HepG2 (cell line): ENCODE results near the gene TATDN3. TPM values are rescaled to one million over a fixed set of nuclear protein-coding genes. Genes with fewer than 3 reads are reported as not detected.

Source experiments
- ATF6 ChIP-seq: sonication (generic); formaldehyde crosslinking; conservative IDR thresholded peaks from 2 replicates; pipeline ENCODE4 v1.4.0; 2020; ENCODE audit warnings: missing genetic modification reagents
- HNRNPUL1 ChIP-seq: fragments of 200-400 bp; formaldehyde crosslinking; IDR thresholded peaks from 2 replicates; pipeline ENCODE4 v1.6.1; 2017; ENCODE audit warnings: low read depth, mild to moderate bottlenecking, low read length, moderate library complexity
- JUND ChIP-seq: sonication (generic); formaldehyde crosslinking; IDR thresholded peaks from 2 replicates; pipeline ENCODE4 v1.8.0; 2022; ENCODE audit warnings: mild to moderate bottlenecking, missing genetic modification reagents
- MAFF ChIP-seq: IDR thresholded peaks from 2 replicates; pipeline ENCODE4 v1.6.1; 2011; ENCODE audit warnings: low read depth, low read length, improper control_type of control experiment
- MIXL1 ChIP-seq: IDR thresholded peaks from 2 replicates; pipeline ENCODE4 v1.6.1; 2016
- MYC ChIP-seq: sonication (generic); formaldehyde crosslinking; IDR thresholded peaks from 2 replicates; pipeline ENCODE4 v1.9.0; 2021; ENCODE audit warnings: missing genetic modification reagents, borderline replicate concordance
- PAWR ChIP-seq: sonication (generic); formaldehyde crosslinking; IDR thresholded peaks from 2 replicates; pipeline ENCODE4 v1.4.0; 2020; ENCODE audit warnings: missing genetic modification reagents, mild to moderate bottlenecking, borderline replicate concordance
- RBM22 ChIP-seq: fragments of 200-400 bp; formaldehyde crosslinking; optimal IDR thresholded peaks from 2 replicates; pipeline ENCODE3; 2017; ENCODE audit warnings: mild to moderate bottlenecking, low read length, moderate library complexity
- RXRA ChIP-seq: sonication (generic); formaldehyde crosslinking; IDR thresholded peaks from 2 replicates; pipeline ENCODE4 v1.5.1; 2020; ENCODE audit warnings: missing genetic modification reagents
- SNAPC4 ChIP-seq: sonication (generic); formaldehyde crosslinking; IDR thresholded peaks from 2 replicates; pipeline ENCODE4 v1.4.0; 2020; ENCODE audit warnings: mild to moderate bottlenecking, missing genetic modification reagents
- SP2 ChIP-seq: sonication (generic); formaldehyde crosslinking; IDR thresholded peaks from 2 replicates; pipeline ENCODE4 v1.5.1; 2020; ENCODE audit warnings: mild to moderate bottlenecking, missing genetic modification reagents
- UBTF ChIP-seq: sonication (generic); formaldehyde crosslinking; IDR thresholded peaks from 2 replicates; pipeline ENCODE4 v1.4.0; 2020; ENCODE audit warnings: mild to moderate bottlenecking, missing genetic modification reagents
- ZNF790 ChIP-seq: sonication (generic); formaldehyde crosslinking; IDR thresholded peaks from 2 replicates; pipeline ENCODE4 v1.8.0; 2022; ENCODE audit warnings: missing genetic modification reagents, mild to moderate bottlenecking, borderline replicate concordance
- ZNF800 ChIP-seq: sonication (generic); formaldehyde crosslinking; IDR thresholded peaks from 2 replicates; pipeline ENCODE4 v1.4.0; 2020; ENCODE audit warnings: missing genetic modification reagents
- ZNF839 ChIP-seq: sonication (generic); formaldehyde crosslinking; IDR thresholded peaks from 2 replicates; pipeline ENCODE4 v1.4.0; 2020; ENCODE audit warnings: missing genetic modification reagents, mild to moderate bottlenecking, borderline replicate concordance
- ZNF883 ChIP-seq: sonication (generic); formaldehyde crosslinking; IDR thresholded peaks from 2 replicates; pipeline ENCODE4 v1.5.1; 2020; ENCODE audit warnings: mild to moderate bottlenecking, missing genetic modification reagents; ENCODE audit errors: not compliant biosample characterization
- polyA plus RNA-seq, 8 experiments: library from polyadenylated mRNA; depleted of rRNA in 3 of 8; stranded (reverse) in 7 of 8; unstranded in 1 of 8; fragments of >200 nt; fragmentation: Illumina TruSeq in 4 of 8; extraction: Trizol in 4 of 8; gene quantifications; 2 replicates each; pipeline versions ENCODE4 v1.2.1 to v1.2.3, GENCODE V29; 2011 to 2016; ENCODE audit warnings: low read depth in 4 of 8, missing spikeins in 1 of 8, mixed read lengths in 1 of 8; ENCODE audit not compliant: insufficient read depth in 1 of 8
- total RNA-seq, 5 experiments: library from RNA; depleted of rRNA; stranded (reverse); fragments of >200 nt; fragmentation: Illumina TruSeq; extraction: Trizol; gene quantifications; 2 replicates each; pipeline ENCODE4 v1.2.3, GENCODE V29; 2016; ENCODE audit warnings: low read depth in 1 of 5

Gene TATDN3
- total and polyA plus RNA-seq, 2 of the 13 experiments (the other 11 are each of a cell fraction or from before 2014, with no cell fraction given) = 7.3 to 8.6 TPM

- TF ChIP-seq ZNF800 (CRISPR knock-in tag) (peak; percentile 18; the same call in 1 of the 2 replicates), HNRNPUL1 (no peak), PAWR (CRISPR knock-in tag) (no peak), MIXL1 (CRISPR knock-in tag) (no peak), SP2 (CRISPR knock-in tag) (no peak), JUND (CRISPR knock-in tag) (no peak), SNAPC4 (CRISPR knock-in tag) (0 out of 2 replicates have a peak, but pooled peaks have one; percentile 2), RXRA (CRISPR knock-in tag) (no peak; the same call in 1 of the 2 replicates), UBTF (CRISPR knock-in tag) (peak; percentile 61; the same call in 1 of the 2 replicates), ZNF839 (CRISPR knock-in tag) (no peak), ZNF790 (0 out of 2 replicates have a peak, but pooled peaks have one; percentile 66), ZNF883 (CRISPR knock-in tag) (no peak), MAFF (no peak), MYC (CRISPR knock-in tag) (peak; percentile 11; the same call in 1 of the 2 replicates), RBM22 (no peak), ATF6 (CRISPR knock-in tag) (no peak)
Observed at GRCh38 chr1:212858461-212859265, 67.0 kb downstream of the TATDN3 start (continued).
